Measurements from ENCODE around the gene IGSF3.

- TF ChIP-seq CTCF (IDR thresholded peaks at IDR 0.05) = no peak
- TF ChIP-seq POLR2A (IDR thresholded peaks at IDR 0.05; ENCODE audit: low read depth) = no peak
Measured at GRCh38 chr1:116571215-116571919, 96.2 kb downstream of the IGSF3 start.
